ENCODE results near the gene ATP7A. TPM values are rescaled to one million over a fixed set of nuclear protein-coding genes. Genes with fewer than 3 reads are reported as not detected.
"Not testable (repeated sequence)": the region's sequence is repeated elsewhere in the genome, so short reads cannot be mapped to it uniquely, and the experiment has no call there.

The ATP7A gene
- total RNA-seq, 1 donor from 2014 or later = 11.1 TPM

DNA sequence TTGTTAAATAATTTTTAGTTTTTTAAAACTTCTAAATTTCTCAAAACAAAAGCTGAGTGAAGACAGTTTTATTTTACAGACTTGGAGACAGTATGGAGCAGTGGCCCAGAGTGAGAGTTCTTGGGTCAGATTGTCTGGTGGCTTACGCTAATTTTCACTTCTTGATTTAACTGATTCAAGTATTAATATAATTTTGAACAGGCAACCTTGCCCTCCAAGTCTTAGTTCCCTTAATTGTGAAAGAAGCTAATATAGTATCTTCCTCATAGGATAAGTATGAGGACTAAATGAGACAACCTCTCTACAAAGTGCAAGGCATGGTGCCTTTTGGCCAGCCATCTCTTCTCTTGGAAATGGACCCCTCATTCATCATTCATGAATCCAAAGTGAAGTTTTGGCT, 25.4 kb downstream of the ATP7A start:
- Mint-ChIP-seq H3K4me1 (ENCODE audit: unreplicated experiment) (no peaks in the 10 kb centered on the region), H3K36me3 (no peaks in the 10 kb centered on the region), H3K27ac (no peak overlapping the region), H3K4me3 (no peak overlapping the region), H3K9me3 (no peaks in the 10 kb centered on the region), H3K27me3 (no peaks in the 10 kb centered on the region)
- no peak for TF ChIP-seq CTCF (conservative IDR thresholded peaks at IDR 0.05)
- DNase-seq (ENCODE audit: extremely low spot score, unreplicated experiment) = no peak

DNA sequence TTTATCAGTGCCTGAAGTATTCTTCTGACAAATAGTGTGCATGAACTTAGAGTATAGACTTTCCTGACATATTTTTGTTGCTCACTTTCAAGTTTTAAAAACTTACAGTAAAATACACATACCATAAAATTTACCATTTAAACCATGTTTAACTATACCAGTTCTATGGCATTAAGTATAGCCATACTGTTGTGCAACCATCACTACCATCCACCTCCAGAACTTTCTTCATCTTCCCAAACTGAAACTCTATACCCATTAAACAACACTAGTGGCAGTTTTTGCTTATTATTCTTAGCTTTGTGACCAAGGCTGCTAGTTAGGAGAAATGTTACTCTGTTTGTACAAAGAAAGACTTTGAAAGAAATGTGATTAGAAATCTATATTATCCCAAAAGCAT, 25.8 kb downstream of the ATP7A start:
- Mint-ChIP-seq H3K36me3 (no peaks in the 10 kb centered on the region), H3K4me3 (no peak overlapping the region), H3K27me3 (no peaks in the 10 kb centered on the region), H3K4me1 (ENCODE audit: unreplicated experiment) (no peaks in the 10 kb centered on the region), H3K9me3 (no peaks in the 10 kb centered on the region), H3K27ac (no peak overlapping the region)
- DNase-seq (ENCODE audit: extremely low spot score, unreplicated experiment) = no peak
- no peak for TF ChIP-seq CTCF (conservative IDR thresholded peaks at IDR 0.05)

DNA sequence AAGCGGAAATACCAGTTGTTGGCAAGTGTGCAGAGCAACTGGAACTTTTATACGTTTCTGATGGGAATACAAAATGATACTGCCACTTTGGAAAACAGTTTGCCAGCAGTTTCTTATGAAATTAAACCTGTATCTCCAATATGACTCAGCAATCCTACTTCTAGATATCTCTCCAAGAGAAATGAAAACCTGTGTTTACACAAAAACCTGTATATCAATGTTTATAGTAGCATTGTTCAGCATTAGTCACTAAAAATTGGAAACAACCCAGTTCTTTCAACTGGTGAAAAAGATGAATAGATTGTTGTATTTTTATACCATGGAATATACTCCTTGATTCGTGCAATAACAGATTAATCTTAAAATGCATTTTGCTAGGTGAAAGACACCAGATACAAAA, 26.8 kb downstream of the ATP7A start:
- Mint-ChIP-seq H3K9me3 (no peaks in the 10 kb centered on the region), H3K27me3 (no peaks in the 10 kb centered on the region), H3K4me1 (ENCODE audit: unreplicated experiment) (no peaks in the 10 kb centered on the region), H3K36me3 (no peaks in the 10 kb centered on the region), H3K4me3 (no peak overlapping the region), H3K27ac (no peak overlapping the region)
- no peak for TF ChIP-seq CTCF (conservative IDR thresholded peaks at IDR 0.05)
- DNase-seq (ENCODE audit: extremely low spot score, unreplicated experiment) = no peak

- no peak overlapping the region for H3K27ac Mint-ChIP-seq
- no peaks in the 10 kb centered on the region for H3K9me3 Mint-ChIP-seq
- H3K4me3 Mint-ChIP-seq = no peak overlapping the region
- H3K4me1 Mint-ChIP-seq (ENCODE audit: unreplicated experiment) = no peaks in the 10 kb centered on the region
- no peaks in the 10 kb centered on the region for H3K27me3 Mint-ChIP-seq
- no peak for DNase-seq (ENCODE audit: extremely low spot score, unreplicated experiment)
- TF ChIP-seq CTCF (conservative IDR thresholded peaks at IDR 0.05) = no peak
- no peaks in the 10 kb centered on the region for H3K36me3 Mint-ChIP-seq
Observed at GRCh38 chrX:77938083-77938680, 27.7 kb downstream of the ATP7A start.

DNA sequence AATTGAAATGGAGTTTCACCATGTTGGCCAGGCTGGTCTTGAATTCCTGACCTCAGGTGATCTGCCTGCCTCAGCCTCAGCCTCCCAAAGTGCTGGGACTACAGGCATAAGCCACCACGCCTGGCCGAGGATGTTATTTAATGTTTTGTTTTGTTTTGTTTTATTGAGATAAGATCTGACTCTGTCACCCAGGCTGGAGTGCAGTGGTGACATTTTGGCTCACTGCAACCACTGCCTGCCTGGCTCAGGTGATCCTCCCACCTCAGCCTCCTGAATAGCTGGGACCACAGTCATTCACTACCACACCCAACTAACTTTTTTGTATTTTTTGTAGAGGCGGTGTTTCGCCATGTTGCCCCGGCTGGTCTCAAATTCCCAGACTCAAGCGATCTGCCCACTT, 34.5 kb downstream of the ATP7A start:
- not testable (repeated sequence) for H3K36me3 Mint-ChIP-seq; H3K4me1 Mint-ChIP-seq (ENCODE audit: unreplicated experiment); H3K27me3 Mint-ChIP-seq; DNase-seq (ENCODE audit: extremely low spot score, unreplicated experiment); H3K4me3 Mint-ChIP-seq; H3K27ac Mint-ChIP-seq; H3K9me3 Mint-ChIP-seq

DNA sequence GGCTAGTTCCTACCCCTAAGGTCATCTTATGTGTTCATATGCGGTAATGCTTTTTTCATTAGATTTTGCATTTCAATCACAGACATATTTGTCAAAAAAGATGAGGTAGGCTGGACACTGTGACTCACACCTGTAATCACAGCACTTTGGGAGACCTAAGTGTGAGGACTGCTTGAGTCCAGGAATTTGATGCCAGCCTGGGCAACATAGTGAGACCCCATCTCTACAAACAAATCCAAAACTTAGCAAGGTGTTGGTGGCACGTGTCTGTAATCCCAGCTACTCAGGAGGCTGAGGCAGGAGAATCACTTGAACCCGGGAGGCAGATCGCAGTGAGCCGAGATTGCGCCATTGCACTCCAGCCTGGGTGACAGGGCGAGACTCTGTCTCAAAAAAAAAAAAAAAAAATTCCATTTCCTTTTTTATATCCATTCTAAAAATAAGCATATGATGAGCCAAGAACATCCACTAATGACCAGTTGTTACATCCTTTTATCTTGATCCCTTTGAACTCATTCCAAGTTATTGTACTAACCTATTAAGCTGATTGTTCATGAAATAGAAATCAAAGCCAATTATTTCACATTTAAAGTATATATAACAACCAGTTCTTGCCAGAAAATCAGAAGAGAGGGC, 35.5 kb downstream of the ATP7A start:
- no peak for DNase-seq (ENCODE audit: extremely low spot score, unreplicated experiment)
- no peak overlapping the region for H3K4me3 Mint-ChIP-seq
- no peaks in the 10 kb centered on the region for H3K9me3 Mint-ChIP-seq
- H3K27me3 Mint-ChIP-seq = no peaks in the 10 kb centered on the region
- no peaks in the 10 kb centered on the region for H3K4me1 Mint-ChIP-seq (ENCODE audit: unreplicated experiment)
- peaks cover 4% of the 10 kb centered on the region for H3K36me3 Mint-ChIP-seq
- TF ChIP-seq CTCF (conservative IDR thresholded peaks at IDR 0.05) = no peak
- H3K27ac Mint-ChIP-seq = no peak overlapping the region

All from type B pancreatic cell (in vitro differentiated cells).